GM12801 (cell line): Measurements from ENCODE around the gene ANTXR1.

Source experiments
- CTCF ChIP-seq: IDR thresholded peaks from one replicate; pipeline ENCODE4 v1.5.1; 2011; ENCODE audit warnings: control low read depth; ENCODE audit not compliant: insufficient read length; ENCODE audit errors: extremely low read depth

Gene ANTXR1

GRCh38 chr2:69226903-69227302 is 213.9 kb downstream of the ANTXR1 start:
- no peak for TF ChIP-seq CTCF

- no peak for TF ChIP-seq CTCF
Measured at GRCh38 chr2:69227716-69228115, 214.7 kb downstream of the ANTXR1 start.

- TF ChIP-seq CTCF, result no peak
Measured at GRCh38 chr2:69231612-69232277, 218.8 kb downstream of the ANTXR1 start.

- no peak for TF ChIP-seq CTCF
Measured at GRCh38 chr2:69237070-69237670, 224.2 kb downstream of the ANTXR1 start.

GRCh38 chr2:69238449-69239031 is 225.6 kb downstream of the ANTXR1 start:
- no peak for TF ChIP-seq CTCF

GRCh38 chr2:69241093-69241492 is 228.1 kb downstream of the ANTXR1 start:
- TF ChIP-seq CTCF, result no peak

GRCh38 chr2:69241664-69242514 is 228.9 kb downstream of the ANTXR1 start:
- TF ChIP-seq CTCF, result no peak
